Epithelial cell of prostate (primary cell): ENCODE results near the gene OR4E1.
"Not testable (repeated sequence)": the region's sequence is repeated elsewhere in the genome, so short reads cannot be mapped to it uniquely, and the experiment has no call there.

Source experiments
- DNase-seq: peaks from one replicate; pipeline ENCODE4 v3.0.0-alpha.2; 2011; ENCODE audit warnings: low read depth, low spot score
- H3K27ac ChIP-seq: fragments of 450-650 bp; 2 replicates; pipeline ENCODE4 v1.5.1; 2017; ENCODE audit warnings: mild to moderate bottlenecking

Gene OR4E1

GRCh38 chr14:21673718-21674117 is at the start of gene OR4E1:
Gene OR4E1 (minus strand): TSS chr14:21673818. CDS start chr14:21670935, 2,883 bp downstream.
- no peak for DNase-seq
- H3K27ac ChIP-seq, result no peak within 1 kb of the TSS

DNA sequence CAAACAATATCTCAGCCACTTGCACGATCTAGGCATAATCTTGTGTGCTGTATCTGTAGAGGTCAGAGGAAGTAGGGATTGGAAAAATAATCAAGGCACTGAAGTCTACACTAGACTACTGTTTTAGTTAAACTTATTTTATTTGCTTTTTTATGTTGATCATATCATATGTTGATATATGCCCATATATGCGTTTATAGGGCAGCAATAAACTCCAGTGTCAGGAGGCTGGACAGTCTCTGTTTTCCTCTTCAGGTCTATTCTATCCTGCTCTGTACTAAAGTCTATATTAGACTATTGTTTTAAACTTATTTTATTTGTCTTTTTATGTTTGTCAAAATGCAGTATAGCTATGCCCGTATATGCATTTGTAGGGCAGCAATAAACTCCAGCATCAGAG is 47.9 kb upstream of the OR4E1 start:
- DNase-seq, result no peak
- H3K27ac ChIP-seq, result no peak overlapping the region

DNA sequence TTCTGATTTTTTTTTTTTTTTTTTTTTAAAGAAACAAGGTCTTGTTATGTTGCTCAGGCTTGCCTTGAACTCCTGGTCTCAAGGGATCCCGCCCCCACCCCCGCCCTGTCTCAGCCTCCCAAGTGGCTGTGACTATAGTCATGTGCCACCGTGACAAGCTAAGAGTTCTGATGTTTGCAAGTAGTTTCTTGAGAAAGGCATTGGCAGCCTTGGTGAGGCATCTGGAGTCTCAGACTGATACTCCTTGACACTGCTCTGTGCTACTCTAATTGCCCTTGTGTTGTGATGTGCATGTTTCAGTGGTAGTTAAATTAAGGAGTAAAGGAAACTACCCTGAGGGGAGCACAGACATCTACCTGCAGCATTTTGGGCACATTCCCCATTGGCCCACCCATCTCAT is 46.2 kb upstream of the OR4E1 start:
- DNase-seq, result no peak

GRCh38 chr14:21714318-21714929 is 40.8 kb upstream of the OR4E1 start:
- no peak for DNase-seq
- no peak overlapping the region for H3K27ac ChIP-seq

More for the DNA sequence above, 46.2 kb upstream of the OR4E1 start:
- H3K27ac ChIP-seq, result no peak overlapping the region

DNA sequence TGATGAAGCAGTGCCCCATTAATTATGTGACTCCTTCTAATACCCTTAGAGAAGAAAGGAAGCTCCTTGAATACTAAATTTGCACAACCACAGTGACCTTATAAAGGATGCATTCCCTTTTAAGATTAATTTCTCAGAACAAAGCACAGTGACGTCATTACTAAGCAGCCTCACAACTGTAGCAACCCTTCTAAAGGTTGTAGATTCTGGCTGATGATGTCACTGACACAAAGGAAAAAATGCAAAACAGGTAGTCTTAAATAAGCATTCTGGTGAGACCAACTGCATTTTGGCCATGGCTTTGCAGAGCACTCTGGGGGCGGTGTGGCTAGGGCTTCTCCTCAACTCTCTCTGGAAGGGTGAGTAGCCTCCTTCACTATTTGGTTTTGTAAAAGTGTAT is 38.4 kb upstream of the OR4E1 start:
- H3K27ac ChIP-seq, result no peak overlapping the region
- DNase-seq, result no peak

- no peak for DNase-seq
- H3K27ac ChIP-seq, result no peak overlapping the region
These were observed 37.8 kb upstream of the OR4E1 start for GRCh38 chr14:21711360-21711961.

DNA sequence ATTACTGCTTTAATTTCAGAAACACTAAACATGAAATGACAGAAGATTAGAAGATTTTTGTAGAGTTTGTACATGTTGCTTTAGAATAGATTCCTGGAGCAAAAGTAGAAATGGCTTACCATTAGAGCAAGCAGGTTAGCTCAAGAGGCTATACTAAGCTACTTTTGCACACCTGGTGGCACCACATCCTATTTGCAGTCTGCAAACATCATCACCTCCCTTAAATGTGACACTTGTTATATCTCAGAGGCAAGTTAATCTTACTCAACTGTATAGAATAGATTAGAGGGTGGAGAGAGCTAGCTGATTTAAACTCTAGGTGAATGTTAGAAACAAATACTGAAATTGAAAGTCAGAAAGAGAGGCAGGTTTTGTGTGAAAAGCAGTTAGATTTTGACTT is 30.7 kb upstream of the OR4E1 start:
- DNase-seq, result no peak
- no peak overlapping the region for H3K27ac ChIP-seq

- DNase-seq, result no peak
- H3K27ac ChIP-seq, result no peak overlapping the region
These were observed 30.0 kb upstream of the OR4E1 start for GRCh38 chr14:21703357-21704326.

- DNase-seq, result no peak
- no peak overlapping the region for H3K27ac ChIP-seq
These were observed 28.7 kb upstream of the OR4E1 start for GRCh38 chr14:21702316-21702715.

DNA sequence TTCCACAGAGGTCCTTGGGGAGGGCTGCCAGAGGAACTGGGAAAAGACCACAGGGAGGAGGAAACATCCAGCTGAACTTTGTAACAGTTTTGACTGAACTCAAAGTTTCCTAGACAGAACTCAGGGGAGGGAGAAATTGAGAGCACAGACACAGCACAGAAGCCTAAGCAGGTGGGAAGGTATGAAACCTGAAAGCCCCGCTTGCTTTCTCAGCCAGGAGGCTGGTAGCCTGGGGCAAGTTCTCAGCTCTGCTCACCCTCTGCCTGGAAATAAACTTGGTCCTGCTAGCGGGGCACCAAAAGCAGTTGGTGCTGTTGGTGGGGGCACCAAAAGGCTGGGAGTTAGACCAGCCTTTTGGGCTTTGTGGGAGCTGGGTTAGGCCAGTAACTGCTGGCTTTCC is 25.9 kb upstream of the OR4E1 start:
- H3K27ac ChIP-seq, result no peak overlapping the region
- no peak for DNase-seq

DNA sequence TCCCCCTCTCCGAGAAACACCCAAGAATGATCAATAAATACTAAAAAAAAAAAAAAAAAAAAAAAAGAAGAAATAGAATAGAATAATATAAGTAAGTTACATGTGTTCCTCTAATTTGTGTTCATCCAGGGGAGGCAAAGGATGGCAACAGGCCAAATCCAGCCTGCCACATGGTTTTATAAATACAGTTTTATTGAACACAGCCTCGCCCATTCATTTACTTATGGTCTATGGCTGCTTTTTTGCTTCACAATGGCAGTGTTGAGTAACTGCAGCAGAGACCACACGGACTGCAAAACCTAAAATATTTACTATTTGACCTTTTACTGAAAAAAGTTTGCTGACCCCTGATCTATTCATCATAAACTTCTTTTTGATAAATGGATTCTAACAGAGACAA is 24.9 kb upstream of the OR4E1 start:
- not testable (repeated sequence) for H3K27ac ChIP-seq, DNase-seq

GRCh38 chr14:21697662-21698061 is 24.0 kb upstream of the OR4E1 start:
- DNase-seq, H3K27ac ChIP-seq: not testable (repeated sequence)

- DNase-seq, result no peak
- no peak overlapping the region for H3K27ac ChIP-seq
These were observed 20.8 kb upstream of the OR4E1 start for GRCh38 chr14:21694425-21694824.

DNA sequence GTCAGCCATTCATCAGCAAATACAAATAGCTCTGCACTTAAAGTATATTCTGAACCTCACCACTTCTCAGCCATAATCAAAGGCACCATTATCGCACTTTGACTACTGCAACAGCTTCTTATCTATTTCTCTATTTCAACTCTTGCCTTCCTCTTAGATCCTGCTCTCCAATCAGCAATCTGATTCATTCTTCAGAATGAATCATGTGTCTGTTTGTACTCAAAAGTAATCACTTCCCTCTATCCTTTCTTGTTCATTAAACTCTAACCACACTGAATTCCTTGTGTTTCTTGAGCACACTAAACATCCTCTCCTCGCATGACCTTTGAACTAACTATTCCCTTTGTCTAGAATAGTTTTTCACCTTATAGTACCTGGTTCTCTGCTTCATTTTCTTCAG is 12.8 kb upstream of the OR4E1 start:
- DNase-seq, result no peak
- H3K27ac ChIP-seq, result no peak overlapping the region

DNA sequence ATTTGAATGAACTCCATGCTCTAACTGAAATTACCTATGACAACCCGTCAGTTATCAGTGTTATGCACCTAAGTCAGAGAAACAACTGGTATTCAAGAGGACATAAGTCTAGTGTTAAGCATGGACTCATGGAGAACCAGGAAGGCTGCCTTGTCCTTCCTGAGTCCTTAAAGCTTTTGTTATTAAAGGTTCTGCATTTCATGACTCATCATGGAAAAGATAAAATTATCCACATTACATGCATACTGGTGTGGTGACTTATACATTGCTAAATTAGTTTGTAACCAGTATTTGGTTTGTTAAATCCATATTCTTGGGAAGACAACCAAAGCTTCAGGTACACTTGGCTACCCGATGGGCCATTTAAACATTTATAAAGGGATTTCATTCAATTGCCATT is 6.5 kb upstream of the OR4E1 start:
- H3K27ac ChIP-seq, result no peak overlapping the region
- no peak for DNase-seq

DNA sequence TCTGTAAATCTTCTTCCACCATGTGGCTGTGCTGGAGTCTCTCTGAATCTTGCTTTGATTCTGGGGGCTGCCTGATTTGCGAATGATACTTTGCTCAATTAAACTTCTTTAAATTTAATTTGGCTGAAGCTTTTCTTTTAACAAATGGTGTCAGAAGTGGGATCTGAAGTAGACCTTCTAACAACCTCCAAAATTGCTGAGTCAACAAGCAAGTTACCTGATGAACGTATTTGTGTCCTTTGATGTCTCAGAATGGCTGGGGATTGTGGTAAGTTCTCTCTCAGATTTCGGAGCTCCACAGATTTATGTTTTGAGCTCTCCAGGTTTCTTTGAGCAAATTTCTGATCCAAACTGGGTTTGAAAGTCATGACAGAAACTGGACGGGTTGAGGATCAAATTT is 1.9 kb upstream of the OR4E1 start:
- DNase-seq, result no peak
- H3K27ac ChIP-seq, result no peak overlapping the region

- no peak overlapping the region for H3K27ac ChIP-seq
- DNase-seq, result no peak
These were observed 1.5 kb downstream of the OR4E1 start for GRCh38 chr14:21672116-21672515.

DNA sequence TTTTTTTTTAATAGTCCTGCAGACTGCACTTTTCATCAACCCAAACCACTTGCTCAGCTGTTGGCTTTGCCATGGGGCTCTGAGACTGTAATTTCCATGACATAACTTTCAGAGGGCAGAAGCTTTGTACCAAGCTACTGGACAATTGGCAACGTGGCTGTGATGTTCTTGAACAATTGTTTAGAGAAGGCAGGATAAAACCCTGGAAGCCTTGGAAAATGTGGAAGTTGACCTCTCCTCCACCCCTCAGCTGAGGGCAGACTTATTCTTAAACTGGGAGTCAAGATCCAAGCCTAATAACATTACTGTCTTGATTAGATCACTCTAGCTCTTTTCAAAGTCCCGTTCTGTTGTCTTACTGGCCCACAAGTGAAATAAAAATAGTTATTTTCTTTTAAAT is 2.2 kb downstream of the OR4E1 start:
- no peak for DNase-seq

GRCh38 chr14:21669284-21669683 is 4.3 kb downstream of the OR4E1 start:
- DNase-seq, result no peak
- no peak overlapping the region for H3K27ac ChIP-seq

More for the DNA sequence above, 2.2 kb downstream of the OR4E1 start:
- H3K27ac ChIP-seq, result no peak overlapping the region

DNA sequence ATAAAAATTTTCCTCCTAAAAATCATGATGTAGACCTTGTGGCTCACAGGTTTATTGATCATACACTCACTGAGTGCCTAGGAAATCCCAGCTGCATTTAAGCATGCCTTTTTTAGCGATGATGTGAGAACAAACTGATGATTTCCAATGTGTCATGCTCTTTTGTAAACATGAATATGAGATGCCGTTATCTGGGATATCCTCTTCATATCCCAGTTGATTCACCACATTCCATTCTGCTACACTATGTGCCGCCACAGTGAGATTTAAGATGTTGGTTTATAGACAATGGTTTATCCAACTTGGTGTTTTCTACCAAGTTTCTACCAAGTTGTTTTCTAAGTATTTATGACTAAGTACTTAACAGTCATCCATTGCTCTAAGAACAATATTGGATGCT is 5.2 kb downstream of the OR4E1 start:
- no peak overlapping the region for H3K27ac ChIP-seq
- no peak for DNase-seq

- H3K27ac ChIP-seq, result no peak overlapping the region
- DNase-seq, result no peak
These were observed 16.6 kb downstream of the OR4E1 start for GRCh38 chr14:21656980-21657379.
